GM12878 (cell line): ENCODE results near the gene TMEM255B. TPM values are rescaled to one million over a fixed set of nuclear protein-coding genes. Genes with fewer than 3 reads are reported as not detected.

Source experiments
- ATAC-seq: fragments of 200-7000 bp; cut with Tn5 transposase; 3 replicates; pipeline ENCODE4 v1.9.1; 2020; ENCODE audit warnings: mild to moderate bottlenecking, moderate library complexity
- BruUV-seq: library from RNA; stranded (reverse); fragments of 400-500 nt; replicated peaks from 2 replicates; lab custom pipeline; 2021; lab: Mats Ljungman, UMichigan
- CTCF ChIA-PET: fragments of 300-600 bp; sonication (Branson Sonifier 250); formaldehyde crosslinking; extraction: SDS; loops from one replicate; lab custom pipeline; 2021; ENCODE audit warnings: inconsistent platforms; lab: Yijun Ruan, JAX
- POLR2A ChIA-PET: fragments of 350-600 bp; formaldehyde crosslinking; extraction: SDS; loops from one replicate; lab custom pipeline; 2021; ENCODE audit warnings: inconsistent platforms; lab: Charles Lee
- RAD21 ChIA-PET: fragments of 300-600 bp; sonication (Branson Sonifier 250); formaldehyde crosslinking; loops from one replicate; lab custom pipeline; 2023; ENCODE audit warnings: antibody characterized with exemption; ENCODE audit not compliant: unreplicated experiment; lab: Charles Lee
- SMC1A ChIA-PET: fragments of 300-600 bp; sonication (Branson Sonifier 250); formaldehyde crosslinking; loops from one replicate; lab custom pipeline; 2023; ENCODE audit not compliant: unreplicated experiment, uncharacterized antibody; lab: Charles Lee
- DNase-seq: peaks from one replicate; pipeline ENCODE4 v3.0.0-alpha.2; 2011; ENCODE audit warnings: low read depth, low spot score
- FAIRE-seq: peaks from 3 replicates; lab custom pipeline; 2011; peaks lifted over from hg19 to GRCh38; lab: Jason Lieb, UNC
- H2AFZ ChIP-seq: 2 replicates; pipeline ENCODE4 v1.6.0; 2011; ENCODE audit warnings: low read depth, low read length, control low read depth; ENCODE audit not compliant: control insufficient read depth
- H3K27ac ChIP-seq: 2 replicates; pipeline ENCODE4 v1.5.1; 2011; ENCODE audit warnings: control low read depth; ENCODE audit not compliant: control insufficient read depth, insufficient read depth
- H3K27me3 ChIP-seq, 2 experiments: replicated peaks in 1 of 2; 2 replicates each; pipeline versions ENCODE4 v1.6.0 to v1.6.1; 2011; ENCODE audit warnings: low read length in 1 of 2; ENCODE audit not compliant: control insufficient read depth in 2 of 2, insufficient read depth in 2 of 2
- H3K36me3 ChIP-seq, 2 experiments: 2 replicates each; pipeline ENCODE4 v1.5.1; 2011; ENCODE audit warnings: low read length in 1 of 2; ENCODE audit not compliant: control insufficient read depth in 2 of 2, insufficient read depth in 2 of 2
- H3K4me1 ChIP-seq: 2 replicates; pipeline ENCODE4 v1.6.1; 2011; ENCODE audit warnings: mild to moderate bottlenecking, low read length, moderate library complexity, mixed read lengths; ENCODE audit not compliant: control insufficient read depth, insufficient read depth
- H3K4me2 ChIP-seq: 2 replicates; pipeline ENCODE4 v1.6.0; 2011; ENCODE audit warnings: control low read depth; ENCODE audit not compliant: control insufficient read depth, insufficient read depth
- H3K4me3 ChIP-seq: fragments of 200-600 bp; sonication (generic); 2 replicates; pipeline ENCODE4 v1.5.1; 2016
- H3K79me2 ChIP-seq: 2 replicates; pipeline ENCODE4 v1.6.0; 2011; ENCODE audit warnings: low read length; ENCODE audit not compliant: control insufficient read depth, insufficient read depth
- H3K9ac ChIP-seq: 2 replicates; pipeline ENCODE4 v1.8.0; 2011; ENCODE audit warnings: low read length, control low read depth, mixed read lengths; ENCODE audit not compliant: control insufficient read depth, insufficient read depth
- H3K9me3 ChIP-seq: replicated peaks from 3 replicates; pipeline ENCODE4 v1.5.1; 2011; ENCODE audit warnings: mild to moderate bottlenecking, low read length; ENCODE audit not compliant: control insufficient read depth, insufficient read depth
- H4K20me1 ChIP-seq: 2 replicates; pipeline ENCODE4 v1.6.0; 2011; ENCODE audit not compliant: control insufficient read depth, insufficient read depth
- ATF7 ChIP-seq: fragments of 450-650 bp; IDR thresholded peaks from 2 replicates; pipeline ENCODE4 v1.6.1; 2016; ENCODE audit warnings: low read depth, mild to moderate bottlenecking
- BACH1 ChIP-seq: fragments of 450-650 bp; IDR thresholded peaks from 2 replicates; pipeline ENCODE4 v1.6.1; 2017; ENCODE audit warnings: mild to moderate bottlenecking, borderline replicate concordance
- BHLHE40 ChIP-seq, 2 experiments: fragments of 450-650 bp in 1 of 2; IDR thresholded peaks; 2 replicates each; pipeline ENCODE4 v1.6.1; 2011 to 2017; ENCODE audit warnings: low read depth in 2 of 2, borderline replicate concordance in 1 of 2, improper control_type of control experiment in 1 of 2, low read length in 1 of 2, mild to moderate bottlenecking in 1 of 2
- HDGF ChIP-seq: fragments of 450-650 bp; IDR thresholded peaks from 2 replicates; pipeline ENCODE4 v1.6.1; 2016; ENCODE audit warnings: antibody characterized with exemption
- KAT2A ChIP-seq: conservative IDR thresholded peaks from 2 replicates; pipeline ENCODE4 v1.6.1; 2011; ENCODE audit warnings: low read depth, low read length; ENCODE audit not compliant: control insufficient read depth
- KDM1A ChIP-seq: fragments of 200-600 bp; sonication (generic); IDR thresholded peaks from 2 replicates; pipeline ENCODE4 v1.6.1; 2016; ENCODE audit warnings: borderline replicate concordance
- KLF5 ChIP-seq: fragments of 450-650 bp; IDR thresholded peaks from 2 replicates; pipeline ENCODE4 v1.6.1; 2014; ENCODE audit warnings: mild to moderate bottlenecking; ENCODE audit not compliant: partially characterized antibody
- MEF2B ChIP-seq: fragments of 450-650 bp; IDR thresholded peaks from 2 replicates; pipeline ENCODE4 v1.6.1; 2018; ENCODE audit warnings: mild to moderate bottlenecking, moderate library complexity; ENCODE audit not compliant: partially characterized antibody, poor library complexity, severe bottlenecking
- MYC ChIP-seq: IDR thresholded peaks from 2 replicates; pipeline ENCODE4 v1.6.1; 2011; ENCODE audit warnings: mild to moderate bottlenecking, low read length, moderate library complexity, inconsistent platforms; ENCODE audit not compliant: insufficient read depth, insufficient replicate concordance, insufficient read length, severe bottlenecking
- NKRF ChIP-seq: fragments of 450-650 bp; conservative IDR thresholded peaks from 2 replicates; pipeline ENCODE4 v1.6.1; 2017; ENCODE audit warnings: mild to moderate bottlenecking, moderate library complexity
- RFX5 ChIP-seq: IDR thresholded peaks from 2 replicates; pipeline ENCODE4 v1.6.1; 2011; ENCODE audit warnings: low read depth, low read length, improper control_type of control experiment
- RUNX3 ChIP-seq: IDR thresholded peaks from 2 replicates; pipeline ENCODE4 v1.6.1; 2012; ENCODE audit warnings: low read length, inconsistent platforms
- WRNIP1 ChIP-seq: IDR thresholded peaks from 2 replicates; pipeline ENCODE4 v1.6.1; 2011; ENCODE audit warnings: low read depth, low read length, improper control_type of control experiment, borderline replicate concordance
- ZNF217 ChIP-seq: fragments of 450-650 bp; IDR thresholded peaks from 2 replicates; pipeline ENCODE4 v1.6.1; 2017; ENCODE audit warnings: antibody characterized with exemption, mild to moderate bottlenecking
- ZZZ3 ChIP-seq: IDR thresholded peaks from 2 replicates; pipeline ENCODE4 v1.6.1; 2011; ENCODE audit warnings: low read depth; ENCODE audit not compliant: control insufficient read depth, insufficient read length
- WGBS: methylation state at CpG from one replicate; pipeline ENCODE4 v1.1.6; 2016; ENCODE audit warnings: low lambda C conversion rate; ENCODE audit not compliant: insufficient replicate concordance, insufficient coverage; ENCODE audit errors: missing lambda C conversion rate; 5-methylcytosine and 5-hydroxymethylcytosine counted together
- in situ Hi-C: fragments of 300-500 bp; cut with MboI; formaldehyde crosslinking; loops from 9 replicates; pipeline ENCODE4 v1.14.3; 2018; ENCODE audit warnings: mixed read lengths
- intact Hi-C: fragments of 100-400 bp; cut with micrococcal nuclease; formaldehyde crosslinking; loops from one replicate; pipeline ENCODE4 v1.14.2; 2022; ENCODE audit not compliant: unreplicated experiment
- polyA plus RNA-seq, 11 experiments: library from polyadenylated mRNA; depleted of rRNA in 4 of 11; unstranded in 6 of 11; stranded (reverse) in 5 of 11; fragments of >200 nt; fragmentation: Nextera tagmentation in 4 of 11; fragmentation: Illumina TruSeq in 1 of 11; extraction: Ambion mirVana in 4 of 11; extraction: Trizol in 1 of 11; gene quantifications; 1 replicate in 1 of 11; 2 replicates in 10 of 11; pipeline versions ENCODE4 v1.2.1 to v1.2.3, GENCODE V29; 2011 to 2016; ENCODE audit warnings: inconsistent platforms in 2 of 11, missing spikeins in 2 of 11, low read depth in 1 of 11
- total RNA-seq, 4 experiments: library from RNA; depleted of rRNA in 3 of 4; stranded (reverse); fragments of >200 nt in 3 of 4; fragmentation: Illumina TruSeq in 1 of 4; extraction: Trizol in 1 of 4; gene quantifications; 2 replicates each; pipeline versions ENCODE4 v1.2.1 to v1.2.3, GENCODE V29; 2013 to 2021

The TMEM255B gene
- total and polyA plus RNA-seq, 10 of the 15 experiments (the other 5 are each of a cell fraction or from before 2014, with no cell fraction given), result 0.04 to 0.62 (median 0.13) TPM; not detected in 3

- WGBS, result 6% methylated on average over 2 of the region's 2 CpGs
- Histone ChIP-seq H3K27me3 (no peaks in the 10 kb centered on the region), H3K9ac (no peak overlapping the region), H4K20me1 (no peaks in the 10 kb centered on the region), H3K27ac (no peak overlapping the region), H3K36me3 (no peaks in the 10 kb centered on the region), H3K4me2 (no peak overlapping the region), H3K4me1 (no peaks in the 10 kb centered on the region), H2AFZ (no peak overlapping the region), H3K4me3 (no peak overlapping the region), H3K9me3 (no peaks in the 10 kb centered on the region), H3K79me2 (no peaks in the 10 kb centered on the region)
- ATAC-seq, result no peak
- POLR2A ChIA-PET, result no interaction called here
- DNase-seq, result no peak
- CTCF ChIA-PET, result no interaction called here
- in situ Hi-C loops, result no loop called here
- SMC1A ChIA-PET, result no interaction called here
- RAD21 ChIA-PET, result no interaction called here
- intact Hi-C loops, result no loop called here
- no TSS peak for BruUV-seq
- TF ChIP-seq ZNF217, result no peak
- no peak for TF ChIP-seq WRNIP1
- no peak for TF ChIP-seq MEF2B
- TF ChIP-seq BHLHE40 (IDR thresholded peaks at IDR 0.05; ENCODE audit: borderline replicate concordance in 1 of 2, low read depth in 2 of 2, low read length in 1 of 2), result no peak
- no peak for TF ChIP-seq KLF5
- TF ChIP-seq BACH1, result no peak
- TF ChIP-seq ZZZ3, result no peak
- no peak for TF ChIP-seq KDM1A
- TF ChIP-seq ATF7, result no peak
- TF ChIP-seq NKRF, result no peak
- no peak for TF ChIP-seq KAT2A
- TF ChIP-seq RUNX3, result no peak
- TF ChIP-seq RFX5, result no peak
- TF ChIP-seq MYC, result no peak
- no peak for TF ChIP-seq HDGF
- FAIRE-seq, result no peak
Observed at GRCh38 chr13:113798200-113798811, 39.3 kb downstream of the TMEM255B start.
